HepG2 (cell line): ENCODE measurements around the gene SMYD4. TPM values are rescaled to one million over a fixed set of nuclear protein-coding genes. Genes with fewer than 3 reads are reported as not detected.

Experiments
- HNF1A ChIP-seq, 2 experiments: sonication (generic) in 1 of 2; formaldehyde crosslinking in 1 of 2; IDR thresholded peaks; 2 replicates each; pipeline versions ENCODE4 v1.4.0 to v1.6.1; 2016 to 2020; ENCODE audit warnings: borderline replicate concordance in 1 of 2, low read depth in 1 of 2, mild to moderate bottlenecking in 1 of 2, missing genetic modification reagents in 1 of 2
- NCOR1 ChIP-seq: fragments of 200-600 bp; sonication (generic); IDR thresholded peaks from 2 replicates; pipeline ENCODE4 v1.7.0; 2017; ENCODE audit warnings: antibody characterized with exemption, low read length, borderline replicate concordance
- POLR2AphosphoS5 ChIP-seq: IDR thresholded peaks from 2 replicates; pipeline ENCODE4 v1.6.1; 2012; ENCODE audit warnings: low read depth, low read length
- POLR2G ChIP-seq: fragments of 200-400 bp; formaldehyde crosslinking; IDR thresholded peaks from 2 replicates; pipeline ENCODE4 v1.6.1; 2018; ENCODE audit warnings: mild to moderate bottlenecking, low read depth, low read length, moderate library complexity
- SKIL ChIP-seq: sonication (generic); formaldehyde crosslinking; IDR thresholded peaks from 2 replicates; pipeline ENCODE4 v1.8.0; 2022; ENCODE audit warnings: missing genetic modification reagents, mild to moderate bottlenecking, moderate library complexity, borderline replicate concordance
- TBL1XR1 ChIP-seq: fragments of 150-350 bp; IDR thresholded peaks from 2 replicates; pipeline ENCODE4 v1.6.1; 2014; ENCODE audit warnings: borderline replicate concordance, low read length; ENCODE audit not compliant: partially characterized antibody
- ZBTB10 ChIP-seq: sonication (generic); formaldehyde crosslinking; IDR thresholded peaks from 2 replicates; pipeline ENCODE4 v1.4.0; 2020; ENCODE audit warnings: missing genetic modification reagents, borderline replicate concordance
- ZBTB43 ChIP-seq: sonication (generic); formaldehyde crosslinking; conservative IDR thresholded peaks from 2 replicates; pipeline ENCODE4 v1.4.0; 2020; ENCODE audit warnings: missing genetic modification reagents
- ZFP82 ChIP-seq: sonication (generic); formaldehyde crosslinking; IDR thresholded peaks from 2 replicates; pipeline ENCODE4 v1.5.1; 2020; ENCODE audit warnings: mild to moderate bottlenecking, missing genetic modification reagents, borderline replicate concordance
- ZIK1 ChIP-seq: sonication (generic); formaldehyde crosslinking; IDR thresholded peaks from 2 replicates; pipeline ENCODE4 v1.5.0; 2020; ENCODE audit warnings: mild to moderate bottlenecking, low read depth, missing genetic modification reagents, borderline replicate concordance
- ZNF329 ChIP-seq: sonication (generic); formaldehyde crosslinking; IDR thresholded peaks from 2 replicates; pipeline ENCODE4 v1.9.0; 2021; ENCODE audit warnings: low read depth, mild to moderate bottlenecking, missing genetic modification reagents
- ZNF362 ChIP-seq: sonication (generic); formaldehyde crosslinking; IDR thresholded peaks from 2 replicates; pipeline ENCODE4 v1.4.0; 2020; ENCODE audit warnings: missing genetic modification reagents, mild to moderate bottlenecking, borderline replicate concordance
- polyA plus RNA-seq, 8 experiments: library from polyadenylated mRNA; depleted of rRNA in 3 of 8; stranded (reverse) in 7 of 8; unstranded in 1 of 8; fragments of >200 nt; fragmentation: Illumina TruSeq in 4 of 8; extraction: Trizol in 4 of 8; gene quantifications; 2 replicates each; pipeline versions ENCODE4 v1.2.1 to v1.2.3, GENCODE V29; 2011 to 2016; ENCODE audit warnings: low read depth in 4 of 8, missing spikeins in 1 of 8, mixed read lengths in 1 of 8; ENCODE audit not compliant: insufficient read depth in 1 of 8
- total RNA-seq, 5 experiments: library from RNA; depleted of rRNA; stranded (reverse); fragments of >200 nt; fragmentation: Illumina TruSeq; extraction: Trizol; gene quantifications; 2 replicates each; pipeline ENCODE4 v1.2.3, GENCODE V29; 2016; ENCODE audit warnings: low read depth in 1 of 5

Gene SMYD4
- total and polyA plus RNA-seq, 2 of the 13 experiments (the other 11 are each of a cell fraction or from before 2014, with no cell fraction given), result 7.4 to 11.3 TPM

GRCh38 chr17:1742371-1743087 lies 87.2 kb downstream of the SMYD4 start, which contains the start of gene SERPINF2 (continued):
- TF ChIP-seq ZBTB10 (CRISPR knock-in tag) (peak; percentile 82; the same call in 1 of the 2 replicates), ZFP82 (0 out of 2 replicates have a peak, but pooled peaks have one; percentile 15), NCOR1 (peak; percentile 69; the same call in 1 of the 2 replicates), ZNF329 (CRISPR knock-in tag) (no peak), POLR2G (peak; percentile 91), TBL1XR1 (peak; percentile 64), POLR2AphosphoS5 (peak; percentile 91), HNF1A (IDR thresholded peaks at IDR 0.05; ENCODE audit: low read depth) (peak; percentile 91), HNF1A (CRISPR knock-in tag; IDR thresholded peaks at IDR 0.05; ENCODE audit: borderline replicate concordance) (peak; percentile 93), SKIL (CRISPR knock-in tag) (peak; percentile 44; the same call in 1 of the 2 replicates), ZIK1 (CRISPR knock-in tag) (no peak), ZBTB43 (peak; percentile 34; the same call in 1 of the 2 replicates), ZNF362 (CRISPR knock-in tag) (no peak)
